BJ (cell line): ENCODE results near the gene RELB. TPM values are rescaled to one million over a fixed set of nuclear protein-coding genes. Genes with fewer than 3 reads are reported as not detected.

Experiments used
- CTCF ChIA-PET: fragments of 350-600 bp; formaldehyde crosslinking; extraction: SDS; loops from one replicate; lab custom pipeline; 2021; ENCODE audit warnings: antibody characterized with exemption, inconsistent platforms; lab: Yijun Ruan, JAX
- POLR2A ChIA-PET: fragments of 300-600 bp; sonication (Branson Sonifier 250); formaldehyde crosslinking; extraction: SDS; loops from one replicate; lab custom pipeline; 2021; ENCODE audit warnings: antibody characterized with exemption; lab: Charles Lee
- DNase-seq: peaks from one replicate; pipeline ENCODE4 v3.0.0-alpha.2; 2011; ENCODE audit warnings: low read depth
- H3K27me3 ChIP-seq: 2 replicates; pipeline ENCODE4 v1.6.0; 2011; ENCODE audit warnings: low read length; ENCODE audit not compliant: control insufficient read depth, insufficient read depth
- H3K36me3 ChIP-seq: 2 replicates; pipeline ENCODE4 v1.5.1; 2011; ENCODE audit warnings: low read length; ENCODE audit not compliant: control insufficient read depth, insufficient read depth
- H3K4me3 ChIP-seq: 2 replicates; pipeline ENCODE4 v1.5.1; 2011; ENCODE audit warnings: low read depth, mild to moderate bottlenecking, control low read depth, low read length
- polyA plus RNA-seq: library from polyadenylated mRNA; depleted of rRNA; stranded (reverse); fragments of >200 nt; gene quantifications from 2 replicates; pipeline ENCODE4 v1.2.3, GENCODE V29; 2011
- TF ChIP-seq, protein P1 (sequence below): IDR thresholded peaks from 2 replicates; pipeline ENCODE4 v1.5.1; 2011; ENCODE audit warnings: low read depth, mild to moderate bottlenecking, control low read depth, inconsistent platforms, low read length, moderate library complexity; ENCODE audit not compliant: insufficient read depth

RELB gene
- polyA plus RNA-seq, 1 experiment: 11.6 TPM

DNA sequence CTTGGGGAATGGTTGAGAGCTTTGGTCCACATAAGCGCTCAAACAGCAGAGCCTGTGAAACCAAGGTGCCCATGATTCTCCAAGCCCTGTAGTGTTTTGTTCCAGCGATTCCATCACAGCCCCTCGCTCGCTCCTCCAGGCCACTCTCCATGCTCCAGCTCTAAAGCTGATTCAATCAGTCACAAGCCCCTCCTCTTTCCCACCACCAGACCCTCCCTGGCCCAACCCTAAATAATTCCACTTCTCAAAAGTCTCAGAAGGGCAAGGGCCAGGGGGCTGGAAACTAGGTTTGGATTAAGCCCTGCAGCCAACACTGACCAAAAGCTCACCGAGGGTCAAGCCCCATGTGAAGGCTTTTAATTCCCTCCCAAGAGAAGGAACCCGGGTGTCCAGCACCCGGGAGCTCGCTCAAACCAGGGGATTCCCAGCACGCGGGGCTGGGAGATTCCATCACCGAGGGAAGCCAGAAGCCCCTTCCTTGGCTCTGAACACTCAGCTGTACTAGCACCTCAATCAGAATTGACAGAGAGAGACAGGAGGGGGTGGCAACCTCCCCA, 73.6 kb downstream of the RELB start:
- H3K4me3 ChIP-seq: no peak overlapping the region
- H3K27me3 ChIP-seq: no peaks in the 10 kb centered on the region
- TF ChIP-seq, protein P1, sequence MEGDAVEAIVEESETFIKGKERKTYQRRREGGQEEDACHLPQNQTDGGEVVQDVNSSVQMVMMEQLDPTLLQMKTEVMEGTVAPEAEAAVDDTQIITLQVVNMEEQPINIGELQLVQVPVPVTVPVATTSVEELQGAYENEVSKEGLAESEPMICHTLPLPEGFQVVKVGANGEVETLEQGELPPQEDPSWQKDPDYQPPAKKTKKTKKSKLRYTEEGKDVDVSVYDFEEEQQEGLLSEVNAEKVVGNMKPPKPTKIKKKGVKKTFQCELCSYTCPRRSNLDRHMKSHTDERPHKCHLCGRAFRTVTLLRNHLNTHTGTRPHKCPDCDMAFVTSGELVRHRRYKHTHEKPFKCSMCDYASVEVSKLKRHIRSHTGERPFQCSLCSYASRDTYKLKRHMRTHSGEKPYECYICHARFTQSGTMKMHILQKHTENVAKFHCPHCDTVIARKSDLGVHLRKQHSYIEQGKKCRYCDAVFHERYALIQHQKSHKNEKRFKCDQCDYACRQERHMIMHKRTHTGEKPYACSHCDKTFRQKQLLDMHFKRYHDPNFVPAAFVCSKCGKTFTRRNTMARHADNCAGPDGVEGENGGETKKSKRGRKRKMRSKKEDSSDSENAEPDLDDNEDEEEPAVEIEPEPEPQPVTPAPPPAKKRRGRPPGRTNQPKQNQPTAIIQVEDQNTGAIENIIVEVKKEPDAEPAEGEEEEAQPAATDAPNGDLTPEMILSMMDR: no peak
- DNase-seq: no peak
- CTCF ChIA-PET: interaction anchor here (1.1 to 3.9 kb wide), 2 partner anchors 16 to 36 kb away, joined by 3 to 19 read pairs; no protein-coding TSS in a partner anchor
- peaks cover 9% of the 10 kb centered on the region for H3K36me3 ChIP-seq
- POLR2A ChIA-PET: no interaction called here

DNA sequence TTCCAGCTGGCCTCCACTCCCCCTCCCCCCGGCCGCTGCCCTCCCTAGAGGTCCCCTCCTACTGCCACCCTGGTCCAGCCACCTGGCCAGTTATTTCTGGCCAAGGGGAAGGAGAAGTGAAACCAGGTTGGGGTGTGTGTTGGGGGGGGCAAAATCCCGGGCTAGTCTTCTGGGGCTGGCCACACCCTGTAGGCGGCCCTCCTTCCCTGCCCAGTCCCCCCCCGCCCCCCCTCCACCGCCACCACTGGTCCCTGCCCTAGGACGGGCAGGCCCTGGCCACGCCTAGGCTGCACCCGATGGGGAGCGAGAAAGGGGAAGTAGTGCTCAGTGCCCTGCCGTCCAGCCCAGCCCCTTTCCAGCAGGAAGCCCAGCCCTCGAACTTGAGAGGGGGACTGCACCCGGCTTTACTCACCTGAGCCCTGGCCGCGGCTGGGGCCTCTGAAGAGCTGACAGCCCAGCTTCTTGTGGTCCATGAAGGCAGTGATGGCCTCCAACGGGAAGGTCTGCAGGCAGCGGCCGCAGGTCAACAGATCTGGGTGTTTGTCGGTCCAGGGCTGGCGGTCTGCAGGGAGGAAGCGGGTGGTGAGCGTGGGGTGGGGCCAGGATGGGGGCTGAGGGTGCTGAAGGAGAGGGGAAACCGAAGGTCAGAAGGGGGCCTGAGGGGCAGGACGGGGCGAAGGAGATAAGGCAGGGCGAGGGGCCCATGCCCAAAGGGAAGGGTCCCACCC, 74.2 kb downstream of the RELB start:
- no peak for DNase-seq
- CTCF ChIA-PET: interaction anchor here (1.8 to 3.9 kb wide), 2 partner anchors 16 kb away, joined by 4 to 19 read pairs; no protein-coding TSS in a partner anchor
- Histone ChIP-seq H3K27me3 (no peaks in the 10 kb centered on the region), H3K36me3 (peaks cover 5% of the 10 kb centered on the region; the same call in 1 of the 2 replicates), H3K4me3 (peak overlapping the region; percentile 50)
- TF ChIP-seq, protein P1: no peak
- POLR2A ChIA-PET: no interaction called here

DNA sequence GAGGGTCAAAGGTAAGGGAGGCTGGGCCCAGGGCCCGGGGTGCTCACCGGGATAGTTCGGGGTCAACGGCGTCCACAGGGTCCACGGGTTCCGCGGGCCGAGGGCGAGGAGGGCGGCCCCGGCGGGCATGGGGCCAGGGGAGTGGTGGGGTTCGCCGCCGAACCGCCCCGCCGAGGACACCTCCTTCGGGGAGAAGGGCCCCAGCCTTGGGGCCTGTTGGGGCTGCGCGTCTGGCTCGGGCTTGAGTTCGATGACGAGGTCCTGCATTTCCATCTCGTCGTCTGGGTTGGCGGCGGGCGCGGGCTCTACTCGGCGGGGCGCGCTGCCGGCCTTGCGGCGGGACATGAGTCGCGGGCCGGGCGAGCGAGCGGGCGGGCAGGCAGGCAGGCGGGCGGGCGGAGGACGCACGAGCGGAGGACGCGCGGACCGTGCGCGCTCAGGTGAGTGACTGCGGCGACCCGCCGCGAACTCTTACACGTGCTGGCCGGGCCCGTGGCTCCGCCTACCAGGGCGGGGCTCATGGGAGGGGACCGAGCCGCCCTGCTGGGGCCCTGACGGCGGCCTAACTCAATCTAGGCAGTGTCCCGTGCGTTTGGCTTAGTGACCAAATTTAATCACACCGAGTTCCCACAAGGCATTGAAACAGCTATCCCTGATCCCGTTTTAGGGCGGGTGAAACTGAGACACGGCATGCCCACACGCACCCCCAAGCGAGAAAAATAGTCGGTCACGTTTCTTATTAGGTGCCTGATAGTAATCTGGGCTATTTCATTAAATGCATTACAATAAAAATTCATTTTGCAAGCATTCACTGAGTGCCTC, 75.0 kb downstream of the RELB start, which contains the start of gene ZNF296:
ZNF296 (minus strand) TSS at position 450 of the 822 bp plus-strand sequence; CDS start at position 345, 105 bp downstream.
- Histone ChIP-seq H3K36me3 (peaks cover 4% of the 10 kb centered on the region; the same call in 1 of the 2 replicates), H3K4me3 (peak within 1 kb of the TSS; percentile 50), H3K27me3 (no peaks in the 10 kb centered on the region)
- CTCF ChIA-PET: interaction anchor here (1.8 kb wide), 1 partner anchor 17 kb away, joined by 4 read pairs; no protein-coding TSS in a partner anchor
- TF ChIP-seq, protein P1: no peak
- DNase-seq: no peak
- POLR2A ChIA-PET: no interaction called here

DNA sequence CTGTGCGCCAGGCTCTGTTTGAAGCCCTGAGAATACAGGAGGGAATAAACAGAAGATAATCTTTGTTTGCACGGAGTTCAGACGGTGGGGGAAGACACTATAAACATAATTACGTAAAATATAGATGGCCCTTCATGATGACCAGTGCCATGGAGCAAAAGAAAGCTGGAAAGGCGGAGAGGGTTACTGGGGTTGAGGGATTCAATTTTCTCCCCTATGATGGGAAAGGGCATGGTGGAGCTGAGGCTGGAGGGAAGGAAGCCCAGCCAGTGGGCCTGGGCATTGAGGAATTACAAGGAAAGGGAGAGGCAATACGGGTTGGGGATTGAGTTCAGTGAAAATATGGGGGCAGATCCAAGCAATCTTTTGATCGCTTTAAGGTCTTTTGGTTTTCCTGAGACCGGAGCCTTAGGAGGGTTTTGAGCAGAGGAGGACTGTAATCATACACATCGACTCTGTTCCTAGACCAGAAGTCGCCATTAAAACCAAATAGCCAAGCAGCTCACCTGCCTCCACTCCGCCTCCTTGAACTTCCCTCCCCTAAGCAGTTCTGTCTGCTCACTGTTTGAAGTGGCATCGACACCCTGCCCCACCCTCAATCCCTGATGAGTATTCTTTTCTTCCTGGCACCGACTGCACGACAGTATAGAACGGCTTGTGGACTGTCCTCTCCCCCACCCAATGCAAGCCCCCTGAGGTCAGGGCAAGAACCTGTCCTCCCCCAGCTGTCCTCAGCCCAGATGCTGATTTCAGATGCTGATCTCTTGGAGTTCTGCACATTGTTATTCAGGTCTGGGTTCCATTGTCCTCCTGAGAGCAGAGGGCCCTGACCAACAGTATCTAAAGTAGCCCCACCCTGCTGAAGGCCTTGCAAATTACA, 75.8 kb downstream of the RELB start:
- POLR2A ChIA-PET: no interaction called here
- no peak for DNase-seq
- Histone ChIP-seq H3K36me3 (peaks cover 5% of the 10 kb centered on the region; the same call in 1 of the 2 replicates), H3K4me3 (no peak overlapping the region; the same call in 1 of the 2 replicates), H3K27me3 (no peaks in the 10 kb centered on the region)
- TF ChIP-seq, protein P1: no peak
- CTCF ChIA-PET: interaction anchor here (1.8 kb wide), 1 partner anchor 18 kb away, joined by 4 read pairs; no protein-coding TSS in a partner anchor
